K562 (cell line): ENCODE measurements around the gene PDLIM7. TPM values are rescaled to one million over a fixed set of nuclear protein-coding genes. Genes with fewer than 3 reads are reported as not detected.

Experiments used
- GABPB1 ChIP-seq: sonication (generic); formaldehyde crosslinking; IDR thresholded peaks from 2 replicates; pipeline ENCODE4 v1.8.0; 2022; ENCODE audit warnings: mild to moderate bottlenecking, missing genetic modification reagents
- TBL1XR1 ChIP-seq, 2 experiments: IDR thresholded peaks; 2 replicates each; pipeline ENCODE4 v1.6.1; 2012; ENCODE audit warnings: improper control_type of control experiment in 2 of 2, low read length in 2 of 2, mild to moderate bottlenecking in 1 of 2
- TCF3 ChIP-seq: sonication (generic); formaldehyde crosslinking; IDR thresholded peaks from 2 replicates; pipeline ENCODE4 v1.4.0; 2020; ENCODE audit warnings: mild to moderate bottlenecking, missing genetic modification reagents
- ZSCAN29 ChIP-seq: fragments of 450-650 bp; IDR thresholded peaks from 2 replicates; pipeline ENCODE4 v1.6.1; 2017
- polyA plus RNA-seq, 8 experiments: library from polyadenylated mRNA; depleted of rRNA in 4 of 8; stranded (reverse) in 5 of 8; unstranded in 3 of 8; fragments of >200 nt; fragmentation: Nextera tagmentation in 2 of 8; fragmentation: Illumina TruSeq in 1 of 8; extraction: Ambion mirVana in 2 of 8; extraction: Trizol in 1 of 8; gene quantifications; 2 replicates each; pipeline versions ENCODE4 v1.2.1 to v1.2.3, GENCODE V29; 2011 to 2014; ENCODE audit warnings: inconsistent platforms in 1 of 8, missing spikeins in 1 of 8
- total RNA-seq, 7 experiments: library from RNA; depleted of rRNA in 6 of 7; stranded (reverse); fragments of >200 nt in 6 of 7; fragmentation: Illumina TruSeq in 2 of 7; extraction: Trizol in 2 of 7; gene quantifications; 2 replicates each; pipeline versions ENCODE4 v1.2.1 to v1.2.3, GENCODE V29; 2011 to 2021; ENCODE audit warnings: low replicate concordance in 1 of 7
- TF ChIP-seq, protein P1 (sequence below), 2 experiments: fragments of 450-650 bp; IDR thresholded peaks; 2 replicates each; pipeline ENCODE4 v1.6.1; 2018; ENCODE audit warnings: mild to moderate bottlenecking in 2 of 2, low read depth in 1 of 2; ENCODE audit not compliant: partially characterized antibody in 2 of 2
- TF ChIP-seq, protein P2 (sequence below): fragments of 250-450 bp; sonication (Bioruptor Pico); IDR thresholded peaks from 2 replicates; pipeline ENCODE4 v1.5.0; 2020; ENCODE audit warnings: mild to moderate bottlenecking, borderline replicate concordance
- TF ChIP-seq, protein P3 (sequence below), 2 experiments: fragments of 450-650 bp in 1 of 2; sonication (generic) in 1 of 2; formaldehyde crosslinking in 1 of 2; IDR thresholded peaks in 1 of 2; conservative IDR thresholded peaks in 1 of 2; 2 replicates each; pipeline versions ENCODE4 v1.6.1 to v1.8.1; 2016 to 2023; ENCODE audit warnings: mild to moderate bottlenecking in 2 of 2, moderate library complexity in 2 of 2, inconsistent platforms in 1 of 2, missing genetic modification reagents in 1 of 2
- TF ChIP-seq, protein P4 (sequence below), 2 experiments: fragments of 450-650 bp in 1 of 2; sonication (generic) in 1 of 2; formaldehyde crosslinking in 1 of 2; IDR thresholded peaks; 2 replicates each; pipeline versions ENCODE4 v1.7.1 to v1.9.0; 2016 to 2022; ENCODE audit warnings: inconsistent platforms in 1 of 2, mild to moderate bottlenecking in 1 of 2, missing genetic modification reagents in 1 of 2

PDLIM7 gene
- total and polyA plus RNA-seq, 9 of the 15 experiments (the other 6 are each of a cell fraction or from before 2014, with no cell fraction given): 2.1 to 124 (median 32.6) TPM

- TF ChIP-seq, protein P1, sequence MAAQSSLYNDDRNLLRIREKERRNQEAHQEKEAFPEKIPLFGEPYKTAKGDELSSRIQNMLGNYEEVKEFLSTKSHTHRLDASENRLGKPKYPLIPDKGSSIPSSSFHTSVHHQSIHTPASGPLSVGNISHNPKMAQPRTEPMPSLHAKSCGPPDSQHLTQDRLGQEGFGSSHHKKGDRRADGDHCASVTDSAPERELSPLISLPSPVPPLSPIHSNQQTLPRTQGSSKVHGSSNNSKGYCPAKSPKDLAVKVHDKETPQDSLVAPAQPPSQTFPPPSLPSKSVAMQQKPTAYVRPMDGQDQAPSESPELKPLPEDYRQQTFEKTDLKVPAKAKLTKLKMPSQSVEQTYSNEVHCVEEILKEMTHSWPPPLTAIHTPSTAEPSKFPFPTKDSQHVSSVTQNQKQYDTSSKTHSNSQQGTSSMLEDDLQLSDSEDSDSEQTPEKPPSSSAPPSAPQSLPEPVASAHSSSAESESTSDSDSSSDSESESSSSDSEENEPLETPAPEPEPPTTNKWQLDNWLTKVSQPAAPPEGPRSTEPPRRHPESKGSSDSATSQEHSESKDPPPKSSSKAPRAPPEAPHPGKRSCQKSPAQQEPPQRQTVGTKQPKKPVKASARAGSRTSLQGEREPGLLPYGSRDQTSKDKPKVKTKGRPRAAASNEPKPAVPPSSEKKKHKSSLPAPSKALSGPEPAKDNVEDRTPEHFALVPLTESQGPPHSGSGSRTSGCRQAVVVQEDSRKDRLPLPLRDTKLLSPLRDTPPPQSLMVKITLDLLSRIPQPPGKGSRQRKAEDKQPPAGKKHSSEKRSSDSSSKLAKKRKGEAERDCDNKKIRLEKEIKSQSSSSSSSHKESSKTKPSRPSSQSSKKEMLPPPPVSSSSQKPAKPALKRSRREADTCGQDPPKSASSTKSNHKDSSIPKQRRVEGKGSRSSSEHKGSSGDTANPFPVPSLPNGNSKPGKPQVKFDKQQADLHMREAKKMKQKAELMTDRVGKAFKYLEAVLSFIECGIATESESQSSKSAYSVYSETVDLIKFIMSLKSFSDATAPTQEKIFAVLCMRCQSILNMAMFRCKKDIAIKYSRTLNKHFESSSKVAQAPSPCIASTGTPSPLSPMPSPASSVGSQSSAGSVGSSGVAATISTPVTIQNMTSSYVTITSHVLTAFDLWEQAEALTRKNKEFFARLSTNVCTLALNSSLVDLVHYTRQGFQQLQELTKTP (IDR thresholded peaks at IDR 0.05; ENCODE audit: low read depth in 1 of 2, partially characterized antibody in 2 of 2): no peak
- TF ChIP-seq TCF3 (CRISPR knock-in tag): peak; percentile 25; the same call in 1 of the 2 replicates
- TF ChIP-seq GABPB1 (CRISPR knock-in tag): peak; percentile 83
- peak; percentile 69 to 90; a peak in 3 of 4 replicates for TF ChIP-seq TBL1XR1 (IDR thresholded peaks at IDR 0.05; ENCODE audit: low read length in 2 of 2)
- TF ChIP-seq, protein P2, sequence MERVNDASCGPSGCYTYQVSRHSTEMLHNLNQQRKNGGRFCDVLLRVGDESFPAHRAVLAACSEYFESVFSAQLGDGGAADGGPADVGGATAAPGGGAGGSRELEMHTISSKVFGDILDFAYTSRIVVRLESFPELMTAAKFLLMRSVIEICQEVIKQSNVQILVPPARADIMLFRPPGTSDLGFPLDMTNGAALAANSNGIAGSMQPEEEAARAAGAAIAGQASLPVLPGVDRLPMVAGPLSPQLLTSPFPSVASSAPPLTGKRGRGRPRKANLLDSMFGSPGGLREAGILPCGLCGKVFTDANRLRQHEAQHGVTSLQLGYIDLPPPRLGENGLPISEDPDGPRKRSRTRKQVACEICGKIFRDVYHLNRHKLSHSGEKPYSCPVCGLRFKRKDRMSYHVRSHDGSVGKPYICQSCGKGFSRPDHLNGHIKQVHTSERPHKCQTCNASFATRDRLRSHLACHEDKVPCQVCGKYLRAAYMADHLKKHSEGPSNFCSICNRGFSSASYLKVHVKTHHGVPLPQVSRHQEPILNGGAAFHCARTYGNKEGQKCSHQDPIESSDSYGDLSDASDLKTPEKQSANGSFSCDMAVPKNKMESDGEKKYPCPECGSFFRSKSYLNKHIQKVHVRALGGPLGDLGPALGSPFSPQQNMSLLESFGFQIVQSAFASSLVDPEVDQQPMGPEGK (CRISPR knock-in tag): no peak
- TF ChIP-seq ZSCAN29: no peak
- TF ChIP-seq, protein P3, sequence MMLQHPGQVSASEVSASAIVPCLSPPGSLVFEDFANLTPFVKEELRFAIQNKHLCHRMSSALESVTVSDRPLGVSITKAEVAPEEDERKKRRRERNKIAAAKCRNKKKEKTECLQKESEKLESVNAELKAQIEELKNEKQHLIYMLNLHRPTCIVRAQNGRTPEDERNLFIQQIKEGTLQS (IDR thresholded peaks at IDR 0.05): peak; percentile 99
- TF ChIP-seq, protein P3 (CRISPR knock-in tag; conservative IDR thresholded peaks at IDR 0.05): peak; percentile 93
- TF ChIP-seq, protein P4, sequence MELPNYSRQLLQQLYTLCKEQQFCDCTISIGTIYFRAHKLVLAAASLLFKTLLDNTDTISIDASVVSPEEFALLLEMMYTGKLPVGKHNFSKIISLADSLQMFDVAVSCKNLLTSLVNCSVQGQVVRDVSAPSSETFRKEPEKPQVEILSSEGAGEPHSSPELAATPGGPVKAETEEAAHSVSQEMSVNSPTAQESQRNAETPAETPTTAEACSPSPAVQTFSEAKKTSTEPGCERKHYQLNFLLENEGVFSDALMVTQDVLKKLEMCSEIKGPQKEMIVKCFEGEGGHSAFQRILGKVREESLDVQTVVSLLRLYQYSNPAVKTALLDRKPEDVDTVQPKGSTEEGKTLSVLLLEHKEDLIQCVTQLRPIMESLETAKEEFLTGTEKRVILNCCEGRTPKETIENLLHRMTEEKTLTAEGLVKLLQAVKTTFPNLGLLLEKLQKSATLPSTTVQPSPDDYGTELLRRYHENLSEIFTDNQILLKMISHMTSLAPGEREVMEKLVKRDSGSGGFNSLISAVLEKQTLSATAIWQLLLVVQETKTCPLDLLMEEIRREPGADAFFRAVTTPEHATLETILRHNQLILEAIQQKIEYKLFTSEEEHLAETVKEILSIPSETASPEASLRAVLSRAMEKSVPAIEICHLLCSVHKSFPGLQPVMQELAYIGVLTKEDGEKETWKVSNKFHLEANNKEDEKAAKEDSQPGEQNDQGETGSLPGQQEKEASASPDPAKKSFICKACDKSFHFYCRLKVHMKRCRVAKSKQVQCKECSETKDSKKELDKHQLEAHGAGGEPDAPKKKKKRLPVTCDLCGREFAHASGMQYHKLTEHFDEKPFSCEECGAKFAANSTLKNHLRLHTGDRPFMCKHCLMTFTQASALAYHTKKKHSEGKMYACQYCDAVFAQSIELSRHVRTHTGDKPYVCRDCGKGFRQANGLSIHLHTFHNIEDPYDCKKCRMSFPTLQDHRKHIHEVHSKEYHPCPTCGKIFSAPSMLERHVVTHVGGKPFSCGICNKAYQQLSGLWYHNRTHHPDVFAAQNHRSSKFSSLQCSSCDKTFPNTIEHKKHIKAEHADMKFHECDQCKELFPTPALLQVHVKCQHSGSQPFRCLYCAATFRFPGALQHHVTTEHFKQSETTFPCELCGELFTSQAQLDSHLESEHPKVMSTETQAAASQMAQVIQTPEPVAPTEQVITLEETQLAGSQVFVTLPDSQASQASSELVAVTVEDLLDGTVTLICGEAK (IDR thresholded peaks at IDR 0.05): no peak
- TF ChIP-seq, protein P4 (CRISPR knock-in tag; IDR thresholded peaks at IDR 0.05): no peak
Measured at GRCh38 chr5:177454397-177455035, 42.9 kb downstream of the PDLIM7 start (continued).
